Body of pancreas (tissue), 4 donors: Measurements from ENCODE around the gene PREX1.

ENCODE experiments used
- POLR2A ChIP-seq, 3 donors: fragments of 450-650 bp; IDR thresholded peaks; one replicate each; pipeline ENCODE4 v1.6.1; 2016; ENCODE audit warnings: antibody characterized with exemption in 3 of 3, mild to moderate bottlenecking in 2 of 3
- TF ChIP-seq, protein P1 (sequence below), 7 experiments: fragments of 450-650 bp in 4 of 7; fragments of 200-600 bp in 3 of 7; sonication (generic) in 3 of 7; IDR thresholded peaks; one replicate each; pipeline ENCODE4 v1.5.1; 2016 to 2019; ENCODE audit warnings: antibody characterized with exemption in 7 of 7

DNA sequence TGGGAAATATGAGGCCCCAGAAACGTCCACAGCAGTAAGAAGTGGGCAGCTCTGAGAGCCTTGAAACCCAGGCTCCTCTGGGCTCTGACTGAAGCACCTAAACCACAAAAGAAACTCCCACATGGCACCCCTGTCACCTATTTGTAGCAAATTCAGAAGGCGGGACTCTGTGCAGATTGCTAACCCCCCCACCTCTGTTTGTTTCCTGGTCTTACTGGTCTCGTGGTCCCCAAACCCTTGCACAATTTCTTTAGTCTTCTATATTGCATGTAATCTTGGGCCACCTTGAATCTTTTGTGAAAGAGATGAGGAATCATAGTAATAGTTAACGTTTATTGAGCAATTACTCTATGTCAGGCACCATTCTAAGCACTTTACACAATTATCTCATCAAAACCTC, 154.3 kb downstream of the PREX1 start:
- TF ChIP-seq, protein P1, sequence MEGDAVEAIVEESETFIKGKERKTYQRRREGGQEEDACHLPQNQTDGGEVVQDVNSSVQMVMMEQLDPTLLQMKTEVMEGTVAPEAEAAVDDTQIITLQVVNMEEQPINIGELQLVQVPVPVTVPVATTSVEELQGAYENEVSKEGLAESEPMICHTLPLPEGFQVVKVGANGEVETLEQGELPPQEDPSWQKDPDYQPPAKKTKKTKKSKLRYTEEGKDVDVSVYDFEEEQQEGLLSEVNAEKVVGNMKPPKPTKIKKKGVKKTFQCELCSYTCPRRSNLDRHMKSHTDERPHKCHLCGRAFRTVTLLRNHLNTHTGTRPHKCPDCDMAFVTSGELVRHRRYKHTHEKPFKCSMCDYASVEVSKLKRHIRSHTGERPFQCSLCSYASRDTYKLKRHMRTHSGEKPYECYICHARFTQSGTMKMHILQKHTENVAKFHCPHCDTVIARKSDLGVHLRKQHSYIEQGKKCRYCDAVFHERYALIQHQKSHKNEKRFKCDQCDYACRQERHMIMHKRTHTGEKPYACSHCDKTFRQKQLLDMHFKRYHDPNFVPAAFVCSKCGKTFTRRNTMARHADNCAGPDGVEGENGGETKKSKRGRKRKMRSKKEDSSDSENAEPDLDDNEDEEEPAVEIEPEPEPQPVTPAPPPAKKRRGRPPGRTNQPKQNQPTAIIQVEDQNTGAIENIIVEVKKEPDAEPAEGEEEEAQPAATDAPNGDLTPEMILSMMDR (IDR thresholded peaks at IDR 0.05) = no peak
- no peak for TF ChIP-seq POLR2A (IDR thresholded peaks at IDR 0.05)
